WTC11 (cell line): ENCODE data around the gene ZNF879. TPM values are rescaled to one million over a fixed set of nuclear protein-coding genes. Genes with fewer than 3 reads are reported as not detected.

Experiments
- ATF1 ChIP-seq: sonication (generic); formaldehyde crosslinking; IDR thresholded peaks from 2 replicates; pipeline ENCODE4 v1.8.1; 2023; ENCODE audit warnings: mild to moderate bottlenecking, moderate library complexity, missing genetic modification reagents
- EMX1 ChIP-seq: fragments of 250-450 bp; sonication (Bioruptor Pico); IDR thresholded peaks from 2 replicates; pipeline ENCODE4 v1.8.0; 2021; ENCODE audit warnings: mild to moderate bottlenecking
- FOXK1 ChIP-seq: sonication (generic); formaldehyde crosslinking; IDR thresholded peaks from 2 replicates; pipeline ENCODE4 v1.8.0; 2022; ENCODE audit warnings: mild to moderate bottlenecking, moderate library complexity, missing genetic modification reagents
- GABPB1 ChIP-seq: sonication (generic); formaldehyde crosslinking; IDR thresholded peaks from 2 replicates; pipeline ENCODE4 v1.8.1; 2023; ENCODE audit warnings: mild to moderate bottlenecking, missing genetic modification reagents
- GTF2I ChIP-seq: fragments of 250-450 bp; sonication (Bioruptor Pico); conservative IDR thresholded peaks from 2 replicates; pipeline ENCODE4 v1.4.0; 2021; ENCODE audit warnings: mild to moderate bottlenecking
- IRF2 ChIP-seq: sonication (generic); formaldehyde crosslinking; IDR thresholded peaks from 2 replicates; pipeline ENCODE4 v1.8.0; 2022; ENCODE audit warnings: low read depth, missing genetic modification reagents, borderline replicate concordance
- MXD4 ChIP-seq: fragments of 250-450 bp; sonication (Bioruptor Pico); IDR thresholded peaks from 2 replicates; pipeline ENCODE4 v1.8.0; 2021; ENCODE audit warnings: mild to moderate bottlenecking, moderate library complexity, borderline replicate concordance
- NFE2L1 ChIP-seq: sonication (generic); formaldehyde crosslinking; IDR thresholded peaks from 2 replicates; pipeline ENCODE4 v1.8.1; 2023; ENCODE audit warnings: missing genetic modification reagents
- NR2C2 ChIP-seq: sonication (generic); formaldehyde crosslinking; IDR thresholded peaks from 2 replicates; pipeline ENCODE4 v1.8.0; 2022; ENCODE audit warnings: mild to moderate bottlenecking, missing genetic modification reagents
- NR3C1 ChIP-seq: sonication (generic); formaldehyde crosslinking; conservative IDR thresholded peaks from 2 replicates; pipeline ENCODE4 v1.8.1; 2023; ENCODE audit warnings: low read depth, mild to moderate bottlenecking, missing genetic modification reagents
- TEAD4 ChIP-seq: sonication (generic); formaldehyde crosslinking; IDR thresholded peaks from 2 replicates; pipeline ENCODE4 v1.8.0; 2022; ENCODE audit warnings: mild to moderate bottlenecking, missing genetic modification reagents
- TP53 ChIP-seq: sonication (generic); formaldehyde crosslinking; IDR thresholded peaks from 2 replicates; pipeline ENCODE4 v1.8.1; 2023; ENCODE audit warnings: mild to moderate bottlenecking, missing genetic modification reagents
- ZNF317 ChIP-seq: sonication (generic); formaldehyde crosslinking; IDR thresholded peaks from 2 replicates; pipeline ENCODE4 v1.8.1; 2023; ENCODE audit warnings: low read depth, mild to moderate bottlenecking, moderate library complexity, missing genetic modification reagents, borderline replicate concordance
- ZNF532 ChIP-seq: fragments of 250-450 bp; sonication (Bioruptor Pico); IDR thresholded peaks from 2 replicates; pipeline ENCODE4 v1.9.0; 2021; ENCODE audit warnings: mild to moderate bottlenecking, borderline replicate concordance
- total RNA-seq: library from RNA; stranded (reverse); gene quantifications from 3 replicates; pipeline ENCODE4 v1.2.3, GENCODE V29; 2021
- TF ChIP-seq, protein P1 (sequence below): sonication (generic); formaldehyde crosslinking; IDR thresholded peaks from 2 replicates; pipeline ENCODE4 v1.8.0; 2022; ENCODE audit warnings: mild to moderate bottlenecking, missing genetic modification reagents
- TF ChIP-seq, protein P2 (sequence below): fragments of 250-450 bp; sonication (Bioruptor Pico); IDR thresholded peaks from 2 replicates; pipeline ENCODE4 v2.1.2; 2022; ENCODE audit warnings: mild to moderate bottlenecking, moderate library complexity
- TF ChIP-seq, protein P3 (sequence below): sonication (generic); formaldehyde crosslinking; IDR thresholded peaks from 2 replicates; pipeline ENCODE4 v1.8.0; 2023; ENCODE audit warnings: missing genetic modification reagents, mild to moderate bottlenecking, borderline replicate concordance
- TF ChIP-seq, protein P4 (sequence below): sonication (generic); formaldehyde crosslinking; IDR thresholded peaks from 2 replicates; pipeline ENCODE4 v1.8.1; 2023; ENCODE audit warnings: mild to moderate bottlenecking, missing genetic modification reagents
- TF ChIP-seq, protein P5 (sequence below): sonication (generic); formaldehyde crosslinking; IDR thresholded peaks from 2 replicates; pipeline ENCODE4 v1.8.1; 2023; ENCODE audit warnings: mild to moderate bottlenecking, moderate library complexity, missing genetic modification reagents
- TF ChIP-seq, protein P6 (sequence below): sonication (generic); formaldehyde crosslinking; IDR thresholded peaks from 2 replicates; pipeline ENCODE4 v1.8.0; 2022; ENCODE audit warnings: missing genetic modification reagents

Gene ZNF879
- total RNA-seq, 1 experiment from 2014 or later = 5.2 TPM

- TF ChIP-seq, protein P1, sequence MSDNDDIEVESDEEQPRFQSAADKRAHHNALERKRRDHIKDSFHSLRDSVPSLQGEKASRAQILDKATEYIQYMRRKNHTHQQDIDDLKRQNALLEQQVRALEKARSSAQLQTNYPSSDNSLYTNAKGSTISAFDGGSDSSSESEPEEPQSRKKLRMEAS (CRISPR knock-in tag) = peak; percentile 99
- TF ChIP-seq, protein P2, sequence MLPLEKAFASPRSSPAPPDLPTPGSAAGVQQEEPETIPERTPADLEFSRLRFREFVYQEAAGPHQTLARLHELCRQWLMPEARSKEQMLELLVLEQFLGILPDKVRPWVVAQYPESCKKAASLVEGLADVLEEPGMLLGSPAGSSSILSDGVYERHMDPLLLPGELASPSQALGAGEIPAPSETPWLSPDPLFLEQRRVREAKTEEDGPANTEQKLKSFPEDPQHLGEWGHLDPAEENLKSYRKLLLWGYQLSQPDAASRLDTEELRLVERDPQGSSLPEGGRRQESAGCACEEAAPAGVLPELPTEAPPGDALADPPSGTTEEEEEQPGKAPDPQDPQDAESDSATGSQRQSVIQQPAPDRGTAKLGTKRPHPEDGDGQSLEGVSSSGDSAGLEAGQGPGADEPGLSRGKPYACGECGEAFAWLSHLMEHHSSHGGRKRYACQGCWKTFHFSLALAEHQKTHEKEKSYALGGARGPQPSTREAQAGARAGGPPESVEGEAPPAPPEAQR (CRISPR knock-in tag) = no peak
- TF ChIP-seq TP53 (peak; percentile 99), ZNF532 (CRISPR knock-in tag) (no peak), FOXK1 (CRISPR knock-in tag) (peak; percentile 98), GTF2I (CRISPR knock-in tag) (no peak), GABPB1 (CRISPR knock-in tag) (no peak), EMX1 (CRISPR knock-in tag) (no peak), NFE2L1 (CRISPR knock-in tag) (peak; percentile 97), ATF1 (CRISPR knock-in tag) (peak; percentile 97), NR3C1 (CRISPR knock-in tag) (peak; percentile 73; the same call in 1 of the 2 replicates), MXD4 (CRISPR knock-in tag) (no peak), ZNF317 (CRISPR knock-in tag) (peak; percentile 81; the same call in 1 of the 2 replicates), IRF2 (CRISPR knock-in tag) (0 out of 2 replicates have a peak, but pooled peaks have one; percentile 68), NR2C2 (CRISPR knock-in tag) (peak; percentile 89), TEAD4 (peak; percentile 94)
- TF ChIP-seq, protein P3, sequence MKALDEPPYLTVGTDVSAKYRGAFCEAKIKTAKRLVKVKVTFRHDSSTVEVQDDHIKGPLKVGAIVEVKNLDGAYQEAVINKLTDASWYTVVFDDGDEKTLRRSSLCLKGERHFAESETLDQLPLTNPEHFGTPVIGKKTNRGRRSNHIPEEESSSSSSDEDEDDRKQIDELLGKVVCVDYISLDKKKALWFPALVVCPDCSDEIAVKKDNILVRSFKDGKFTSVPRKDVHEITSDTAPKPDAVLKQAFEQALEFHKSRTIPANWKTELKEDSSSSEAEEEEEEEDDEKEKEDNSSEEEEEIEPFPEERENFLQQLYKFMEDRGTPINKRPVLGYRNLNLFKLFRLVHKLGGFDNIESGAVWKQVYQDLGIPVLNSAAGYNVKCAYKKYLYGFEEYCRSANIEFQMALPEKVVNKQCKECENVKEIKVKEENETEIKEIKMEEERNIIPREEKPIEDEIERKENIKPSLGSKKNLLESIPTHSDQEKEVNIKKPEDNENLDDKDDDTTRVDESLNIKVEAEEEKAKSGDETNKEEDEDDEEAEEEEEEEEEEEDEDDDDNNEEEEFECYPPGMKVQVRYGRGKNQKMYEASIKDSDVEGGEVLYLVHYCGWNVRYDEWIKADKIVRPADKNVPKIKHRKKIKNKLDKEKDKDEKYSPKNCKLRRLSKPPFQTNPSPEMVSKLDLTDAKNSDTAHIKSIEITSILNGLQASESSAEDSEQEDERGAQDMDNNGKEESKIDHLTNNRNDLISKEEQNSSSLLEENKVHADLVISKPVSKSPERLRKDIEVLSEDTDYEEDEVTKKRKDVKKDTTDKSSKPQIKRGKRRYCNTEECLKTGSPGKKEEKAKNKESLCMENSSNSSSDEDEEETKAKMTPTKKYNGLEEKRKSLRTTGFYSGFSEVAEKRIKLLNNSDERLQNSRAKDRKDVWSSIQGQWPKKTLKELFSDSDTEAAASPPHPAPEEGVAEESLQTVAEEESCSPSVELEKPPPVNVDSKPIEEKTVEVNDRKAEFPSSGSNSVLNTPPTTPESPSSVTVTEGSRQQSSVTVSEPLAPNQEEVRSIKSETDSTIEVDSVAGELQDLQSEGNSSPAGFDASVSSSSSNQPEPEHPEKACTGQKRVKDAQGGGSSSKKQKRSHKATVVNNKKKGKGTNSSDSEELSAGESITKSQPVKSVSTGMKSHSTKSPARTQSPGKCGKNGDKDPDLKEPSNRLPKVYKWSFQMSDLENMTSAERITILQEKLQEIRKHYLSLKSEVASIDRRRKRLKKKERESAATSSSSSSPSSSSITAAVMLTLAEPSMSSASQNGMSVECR (CRISPR knock-in tag) = peak; percentile 99
- TF ChIP-seq, protein P4, sequence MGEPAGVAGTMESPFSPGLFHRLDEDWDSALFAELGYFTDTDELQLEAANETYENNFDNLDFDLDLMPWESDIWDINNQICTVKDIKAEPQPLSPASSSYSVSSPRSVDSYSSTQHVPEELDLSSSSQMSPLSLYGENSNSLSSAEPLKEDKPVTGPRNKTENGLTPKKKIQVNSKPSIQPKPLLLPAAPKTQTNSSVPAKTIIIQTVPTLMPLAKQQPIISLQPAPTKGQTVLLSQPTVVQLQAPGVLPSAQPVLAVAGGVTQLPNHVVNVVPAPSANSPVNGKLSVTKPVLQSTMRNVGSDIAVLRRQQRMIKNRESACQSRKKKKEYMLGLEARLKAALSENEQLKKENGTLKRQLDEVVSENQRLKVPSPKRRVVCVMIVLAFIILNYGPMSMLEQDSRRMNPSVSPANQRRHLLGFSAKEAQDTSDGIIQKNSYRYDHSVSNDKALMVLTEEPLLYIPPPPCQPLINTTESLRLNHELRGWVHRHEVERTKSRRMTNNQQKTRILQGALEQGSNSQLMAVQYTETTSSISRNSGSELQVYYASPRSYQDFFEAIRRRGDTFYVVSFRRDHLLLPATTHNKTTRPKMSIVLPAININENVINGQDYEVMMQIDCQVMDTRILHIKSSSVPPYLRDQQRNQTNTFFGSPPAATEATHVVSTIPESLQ (CRISPR knock-in tag) = 0 out of 2 replicates have a peak, but pooled peaks have one; percentile 66
- TF ChIP-seq, protein P5, sequence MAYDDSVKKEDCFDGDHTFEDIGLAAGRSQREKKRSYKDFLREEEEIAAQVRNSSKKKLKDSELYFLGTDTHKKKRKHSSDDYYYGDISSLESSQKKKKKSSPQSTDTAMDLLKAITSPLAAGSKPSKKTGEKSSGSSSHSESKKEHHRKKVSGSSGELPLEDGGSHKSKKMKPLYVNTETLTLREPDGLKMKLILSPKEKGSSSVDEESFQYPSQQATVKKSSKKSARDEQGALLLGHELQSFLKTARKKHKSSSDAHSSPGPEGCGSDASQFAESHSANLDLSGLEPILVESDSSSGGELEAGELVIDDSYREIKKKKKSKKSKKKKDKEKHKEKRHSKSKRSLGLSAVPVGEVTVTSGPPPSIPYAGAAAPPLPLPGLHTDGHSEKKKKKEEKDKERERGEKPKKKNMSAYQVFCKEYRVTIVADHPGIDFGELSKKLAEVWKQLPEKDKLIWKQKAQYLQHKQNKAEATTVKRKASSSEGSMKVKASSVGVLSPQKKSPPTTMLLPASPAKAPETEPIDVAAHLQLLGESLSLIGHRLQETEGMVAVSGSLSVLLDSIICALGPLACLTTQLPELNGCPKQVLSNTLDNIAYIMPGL (CRISPR knock-in tag) = peak; percentile 91
- TF ChIP-seq, protein P6, sequence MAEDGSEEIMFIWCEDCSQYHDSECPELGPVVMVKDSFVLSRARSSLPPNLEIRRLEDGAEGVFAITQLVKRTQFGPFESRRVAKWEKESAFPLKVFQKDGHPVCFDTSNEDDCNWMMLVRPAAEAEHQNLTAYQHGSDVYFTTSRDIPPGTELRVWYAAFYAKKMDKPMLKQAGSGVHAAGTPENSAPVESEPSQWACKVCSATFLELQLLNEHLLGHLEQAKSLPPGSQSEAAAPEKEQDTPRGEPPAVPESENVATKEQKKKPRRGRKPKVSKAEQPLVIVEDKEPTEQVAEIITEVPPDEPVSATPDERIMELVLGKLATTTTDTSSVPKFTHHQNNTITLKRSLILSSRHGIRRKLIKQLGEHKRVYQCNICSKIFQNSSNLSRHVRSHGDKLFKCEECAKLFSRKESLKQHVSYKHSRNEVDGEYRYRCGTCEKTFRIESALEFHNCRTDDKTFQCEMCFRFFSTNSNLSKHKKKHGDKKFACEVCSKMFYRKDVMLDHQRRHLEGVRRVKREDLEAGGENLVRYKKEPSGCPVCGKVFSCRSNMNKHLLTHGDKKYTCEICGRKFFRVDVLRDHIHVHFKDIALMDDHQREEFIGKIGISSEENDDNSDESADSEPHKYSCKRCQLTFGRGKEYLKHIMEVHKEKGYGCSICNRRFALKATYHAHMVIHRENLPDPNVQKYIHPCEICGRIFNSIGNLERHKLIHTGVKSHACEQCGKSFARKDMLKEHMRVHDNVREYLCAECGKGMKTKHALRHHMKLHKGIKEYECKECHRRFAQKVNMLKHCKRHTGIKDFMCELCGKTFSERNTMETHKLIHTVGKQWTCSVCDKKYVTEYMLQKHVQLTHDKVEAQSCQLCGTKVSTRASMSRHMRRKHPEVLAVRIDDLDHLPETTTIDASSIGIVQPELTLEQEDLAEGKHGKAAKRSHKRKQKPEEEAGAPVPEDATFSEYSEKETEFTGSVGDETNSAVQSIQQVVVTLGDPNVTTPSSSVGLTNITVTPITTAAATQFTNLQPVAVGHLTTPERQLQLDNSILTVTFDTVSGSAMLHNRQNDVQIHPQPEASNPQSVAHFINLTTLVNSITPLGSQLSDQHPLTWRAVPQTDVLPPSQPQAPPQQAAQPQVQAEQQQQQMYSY (CRISPR knock-in tag) = peak; percentile 81
These were observed 36.8 kb downstream of the ZNF879 start, which contains the start of gene ZNF354C (continued) for GRCh38 chr5:179060116-179061008.
